ENCODE measurements around the gene CLASRP. TPM values are rescaled to one million over a fixed set of nuclear protein-coding genes. Genes with fewer than 3 reads are reported as not detected.
A peak's percentile ranks its signal among the peaks of the same experiment; 100 is the strongest.

Gene CLASRP
- total RNA-seq, 1 experiment from 2014 or later: 88.0 TPM

DNA sequence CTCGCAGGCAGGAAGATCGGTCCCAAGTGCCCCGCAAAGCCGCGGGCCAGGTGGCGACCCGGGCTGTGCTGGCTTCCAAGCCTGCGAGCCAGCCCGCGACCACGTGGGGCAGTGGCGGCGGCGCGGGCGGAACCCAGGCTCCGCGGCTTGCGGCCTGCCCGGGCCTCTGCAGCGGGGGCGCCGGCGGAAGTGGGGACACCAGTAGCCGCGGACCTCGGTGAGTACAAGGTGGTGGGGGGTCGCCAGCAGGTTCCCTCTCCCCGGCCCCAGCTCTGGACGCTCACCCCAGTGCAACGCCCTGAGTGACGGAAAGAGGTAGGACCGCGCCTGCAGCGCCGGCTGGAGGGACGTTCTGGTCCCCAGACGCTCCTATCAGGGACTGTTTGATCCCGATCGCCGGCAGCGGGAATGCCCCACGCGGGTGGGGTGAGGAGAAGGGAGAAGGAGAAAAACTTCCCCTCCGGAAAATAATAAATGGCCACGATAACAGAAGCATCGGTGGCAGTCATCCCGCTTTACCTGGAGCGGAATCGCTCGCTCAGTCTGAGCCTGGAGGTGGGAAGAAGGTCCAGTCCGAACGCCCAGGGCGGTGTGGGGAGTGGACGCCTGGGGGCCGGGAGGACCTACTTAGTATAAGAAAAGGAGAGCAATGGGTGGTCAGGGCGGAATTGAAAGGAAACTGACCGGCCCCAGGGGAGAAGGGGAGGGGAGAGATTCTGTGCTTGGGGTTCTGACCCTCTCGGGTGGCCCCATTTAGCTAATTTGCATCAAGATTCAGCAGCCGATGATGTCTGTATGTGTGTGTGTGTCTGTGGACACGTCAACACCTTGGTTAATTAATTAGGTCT, 40.4 kb downstream of the CLASRP start, which contains the start of gene GEMIN7 (continued):
- TF ChIP-seq, protein P1, sequence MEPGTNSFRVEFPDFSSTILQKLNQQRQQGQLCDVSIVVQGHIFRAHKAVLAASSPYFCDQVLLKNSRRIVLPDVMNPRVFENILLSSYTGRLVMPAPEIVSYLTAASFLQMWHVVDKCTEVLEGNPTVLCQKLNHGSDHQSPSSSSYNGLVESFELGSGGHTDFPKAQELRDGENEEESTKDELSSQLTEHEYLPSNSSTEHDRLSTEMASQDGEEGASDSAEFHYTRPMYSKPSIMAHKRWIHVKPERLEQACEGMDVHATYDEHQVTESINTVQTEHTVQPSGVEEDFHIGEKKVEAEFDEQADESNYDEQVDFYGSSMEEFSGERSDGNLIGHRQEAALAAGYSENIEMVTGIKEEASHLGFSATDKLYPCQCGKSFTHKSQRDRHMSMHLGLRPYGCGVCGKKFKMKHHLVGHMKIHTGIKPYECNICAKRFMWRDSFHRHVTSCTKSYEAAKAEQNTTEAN (CRISPR knock-in tag; IDR thresholded peaks at IDR 0.05): peak; percentile 96
- TF ChIP-seq NFE2L1 (CRISPR knock-in tag; IDR thresholded peaks at IDR 0.05): peak; percentile 86; the same call in 1 of the 2 replicates
- peak; percentile 94 for TF ChIP-seq TEAD1 (CRISPR knock-in tag; IDR thresholded peaks at IDR 0.05)
- peak; percentile 87; the same call in 1 of the 2 replicates for TF ChIP-seq KAT7 (CRISPR knock-in tag; IDR thresholded peaks at IDR 0.05; ENCODE audit: borderline replicate concordance)
- TF ChIP-seq SMAD4 (CRISPR knock-in tag; IDR thresholded peaks at IDR 0.05): peak; percentile 66; the same call in 1 of the 2 replicates
- peak; percentile 61; the same call in 1 of the 2 replicates for TF ChIP-seq ZNF423 (CRISPR knock-in tag; IDR thresholded peaks at IDR 0.05)
- TF ChIP-seq, protein P2, sequence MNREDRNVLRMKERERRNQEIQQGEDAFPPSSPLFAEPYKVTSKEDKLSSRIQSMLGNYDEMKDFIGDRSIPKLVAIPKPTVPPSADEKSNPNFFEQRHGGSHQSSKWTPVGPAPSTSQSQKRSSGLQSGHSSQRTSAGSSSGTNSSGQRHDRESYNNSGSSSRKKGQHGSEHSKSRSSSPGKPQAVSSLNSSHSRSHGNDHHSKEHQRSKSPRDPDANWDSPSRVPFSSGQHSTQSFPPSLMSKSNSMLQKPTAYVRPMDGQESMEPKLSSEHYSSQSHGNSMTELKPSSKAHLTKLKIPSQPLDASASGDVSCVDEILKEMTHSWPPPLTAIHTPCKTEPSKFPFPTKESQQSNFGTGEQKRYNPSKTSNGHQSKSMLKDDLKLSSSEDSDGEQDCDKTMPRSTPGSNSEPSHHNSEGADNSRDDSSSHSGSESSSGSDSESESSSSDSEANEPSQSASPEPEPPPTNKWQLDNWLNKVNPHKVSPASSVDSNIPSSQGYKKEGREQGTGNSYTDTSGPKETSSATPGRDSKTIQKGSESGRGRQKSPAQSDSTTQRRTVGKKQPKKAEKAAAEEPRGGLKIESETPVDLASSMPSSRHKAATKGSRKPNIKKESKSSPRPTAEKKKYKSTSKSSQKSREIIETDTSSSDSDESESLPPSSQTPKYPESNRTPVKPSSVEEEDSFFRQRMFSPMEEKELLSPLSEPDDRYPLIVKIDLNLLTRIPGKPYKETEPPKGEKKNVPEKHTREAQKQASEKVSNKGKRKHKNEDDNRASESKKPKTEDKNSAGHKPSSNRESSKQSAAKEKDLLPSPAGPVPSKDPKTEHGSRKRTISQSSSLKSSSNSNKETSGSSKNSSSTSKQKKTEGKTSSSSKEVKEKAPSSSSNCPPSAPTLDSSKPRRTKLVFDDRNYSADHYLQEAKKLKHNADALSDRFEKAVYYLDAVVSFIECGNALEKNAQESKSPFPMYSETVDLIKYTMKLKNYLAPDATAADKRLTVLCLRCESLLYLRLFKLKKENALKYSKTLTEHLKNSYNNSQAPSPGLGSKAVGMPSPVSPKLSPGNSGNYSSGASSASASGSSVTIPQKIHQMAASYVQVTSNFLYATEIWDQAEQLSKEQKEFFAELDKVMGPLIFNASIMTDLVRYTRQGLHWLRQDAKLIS (CRISPR knock-in tag; IDR thresholded peaks at IDR 0.05; ENCODE audit: borderline replicate concordance): no peak
- TF ChIP-seq, protein P3, sequence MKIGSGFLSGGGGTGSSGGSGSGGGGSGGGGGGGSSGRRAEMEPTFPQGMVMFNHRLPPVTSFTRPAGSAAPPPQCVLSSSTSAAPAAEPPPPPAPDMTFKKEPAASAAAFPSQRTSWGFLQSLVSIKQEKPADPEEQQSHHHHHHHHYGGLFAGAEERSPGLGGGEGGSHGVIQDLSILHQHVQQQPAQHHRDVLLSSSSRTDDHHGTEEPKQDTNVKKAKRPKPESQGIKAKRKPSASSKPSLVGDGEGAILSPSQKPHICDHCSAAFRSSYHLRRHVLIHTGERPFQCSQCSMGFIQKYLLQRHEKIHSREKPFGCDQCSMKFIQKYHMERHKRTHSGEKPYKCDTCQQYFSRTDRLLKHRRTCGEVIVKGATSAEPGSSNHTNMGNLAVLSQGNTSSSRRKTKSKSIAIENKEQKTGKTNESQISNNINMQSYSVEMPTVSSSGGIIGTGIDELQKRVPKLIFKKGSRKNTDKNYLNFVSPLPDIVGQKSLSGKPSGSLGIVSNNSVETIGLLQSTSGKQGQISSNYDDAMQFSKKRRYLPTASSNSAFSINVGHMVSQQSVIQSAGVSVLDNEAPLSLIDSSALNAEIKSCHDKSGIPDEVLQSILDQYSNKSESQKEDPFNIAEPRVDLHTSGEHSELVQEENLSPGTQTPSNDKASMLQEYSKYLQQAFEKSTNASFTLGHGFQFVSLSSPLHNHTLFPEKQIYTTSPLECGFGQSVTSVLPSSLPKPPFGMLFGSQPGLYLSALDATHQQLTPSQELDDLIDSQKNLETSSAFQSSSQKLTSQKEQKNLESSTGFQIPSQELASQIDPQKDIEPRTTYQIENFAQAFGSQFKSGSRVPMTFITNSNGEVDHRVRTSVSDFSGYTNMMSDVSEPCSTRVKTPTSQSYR (CRISPR knock-in tag; IDR thresholded peaks at IDR 0.05): peak; percentile 63
- peak; percentile 92 for TF ChIP-seq ETV6 (CRISPR knock-in tag; IDR thresholded peaks at IDR 0.05)
- no peak for TF ChIP-seq GTF2I (CRISPR knock-in tag; conservative IDR thresholded peaks at IDR 0.05)
- no peak for TF ChIP-seq ATF1 (CRISPR knock-in tag; IDR thresholded peaks at IDR 0.05)
- no peak for TF ChIP-seq SOX15 (CRISPR knock-in tag; IDR thresholded peaks at IDR 0.05)
- peak; percentile 92 for TF ChIP-seq TCF7 (CRISPR knock-in tag; IDR thresholded peaks at IDR 0.05; ENCODE audit: low read depth)
- TF ChIP-seq, protein P4, sequence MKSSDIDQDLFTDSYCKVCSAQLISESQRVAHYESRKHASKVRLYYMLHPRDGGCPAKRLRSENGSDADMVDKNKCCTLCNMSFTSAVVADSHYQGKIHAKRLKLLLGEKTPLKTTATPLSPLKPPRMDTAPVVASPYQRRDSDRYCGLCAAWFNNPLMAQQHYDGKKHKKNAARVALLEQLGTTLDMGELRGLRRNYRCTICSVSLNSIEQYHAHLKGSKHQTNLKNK (CRISPR knock-in tag; IDR thresholded peaks at IDR 0.05): no peak
- TF ChIP-seq ZNF416 (CRISPR knock-in tag; IDR thresholded peaks at IDR 0.05): no peak; the same call in 1 of the 2 replicates
- no peak for TF ChIP-seq ZNF671 (CRISPR knock-in tag; IDR thresholded peaks at IDR 0.05)
- no peak for TF ChIP-seq ELF4 (CRISPR knock-in tag; IDR thresholded peaks at IDR 0.05; ENCODE audit: low read depth)
- no peak for TF ChIP-seq EMX1 (CRISPR knock-in tag; IDR thresholded peaks at IDR 0.05)
- TF ChIP-seq, protein P5, sequence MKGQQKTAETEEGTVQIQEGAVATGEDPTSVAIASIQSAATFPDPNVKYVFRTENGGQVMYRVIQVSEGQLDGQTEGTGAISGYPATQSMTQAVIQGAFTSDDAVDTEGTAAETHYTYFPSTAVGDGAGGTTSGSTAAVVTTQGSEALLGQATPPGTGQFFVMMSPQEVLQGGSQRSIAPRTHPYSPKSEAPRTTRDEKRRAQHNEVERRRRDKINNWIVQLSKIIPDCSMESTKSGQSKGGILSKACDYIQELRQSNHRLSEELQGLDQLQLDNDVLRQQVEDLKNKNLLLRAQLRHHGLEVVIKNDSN (CRISPR knock-in tag; IDR thresholded peaks at IDR 0.05): peak; percentile 85
- TF ChIP-seq NR2C2 (CRISPR knock-in tag; IDR thresholded peaks at IDR 0.05): peak; percentile 64; the same call in 1 of the 2 replicates
- no peak for TF ChIP-seq GRHL2 (CRISPR knock-in tag; IDR thresholded peaks at IDR 0.05; ENCODE audit: insufficient replicate concordance, severe bottlenecking)
- TF ChIP-seq, protein P6, sequence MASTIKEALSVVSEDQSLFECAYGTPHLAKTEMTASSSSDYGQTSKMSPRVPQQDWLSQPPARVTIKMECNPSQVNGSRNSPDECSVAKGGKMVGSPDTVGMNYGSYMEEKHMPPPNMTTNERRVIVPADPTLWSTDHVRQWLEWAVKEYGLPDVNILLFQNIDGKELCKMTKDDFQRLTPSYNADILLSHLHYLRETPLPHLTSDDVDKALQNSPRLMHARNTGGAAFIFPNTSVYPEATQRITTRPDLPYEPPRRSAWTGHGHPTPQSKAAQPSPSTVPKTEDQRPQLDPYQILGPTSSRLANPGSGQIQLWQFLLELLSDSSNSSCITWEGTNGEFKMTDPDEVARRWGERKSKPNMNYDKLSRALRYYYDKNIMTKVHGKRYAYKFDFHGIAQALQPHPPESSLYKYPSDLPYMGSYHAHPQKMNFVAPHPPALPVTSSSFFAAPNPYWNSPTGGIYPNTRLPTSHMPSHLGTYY (CRISPR knock-in tag; IDR thresholded peaks at IDR 0.05): no peak
- TF ChIP-seq, protein P7, sequence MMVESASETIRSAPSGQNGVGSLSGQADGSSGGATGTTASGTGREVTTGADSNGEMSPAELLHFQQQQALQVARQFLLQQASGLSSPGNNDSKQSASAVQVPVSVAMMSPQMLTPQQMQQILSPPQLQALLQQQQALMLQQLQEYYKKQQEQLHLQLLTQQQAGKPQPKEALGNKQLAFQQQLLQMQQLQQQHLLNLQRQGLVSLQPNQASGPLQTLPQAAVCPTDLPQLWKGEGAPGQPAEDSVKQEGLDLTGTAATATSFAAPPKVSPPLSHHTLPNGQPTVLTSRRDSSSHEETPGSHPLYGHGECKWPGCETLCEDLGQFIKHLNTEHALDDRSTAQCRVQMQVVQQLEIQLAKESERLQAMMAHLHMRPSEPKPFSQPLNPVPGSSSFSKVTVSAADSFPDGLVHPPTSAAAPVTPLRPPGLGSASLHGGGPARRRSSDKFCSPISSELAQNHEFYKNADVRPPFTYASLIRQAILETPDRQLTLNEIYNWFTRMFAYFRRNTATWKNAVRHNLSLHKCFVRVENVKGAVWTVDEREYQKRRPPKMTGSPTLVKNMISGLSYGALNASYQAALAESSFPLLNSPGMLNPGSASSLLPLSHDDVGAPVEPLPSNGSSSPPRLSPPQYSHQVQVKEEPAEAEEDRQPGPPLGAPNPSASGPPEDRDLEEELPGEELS (CRISPR knock-in tag; IDR thresholded peaks at IDR 0.05): peak; percentile 96
- TF ChIP-seq JAZF1 (CRISPR knock-in tag; IDR thresholded peaks at IDR 0.05): no peak
- TF ChIP-seq, protein P8, sequence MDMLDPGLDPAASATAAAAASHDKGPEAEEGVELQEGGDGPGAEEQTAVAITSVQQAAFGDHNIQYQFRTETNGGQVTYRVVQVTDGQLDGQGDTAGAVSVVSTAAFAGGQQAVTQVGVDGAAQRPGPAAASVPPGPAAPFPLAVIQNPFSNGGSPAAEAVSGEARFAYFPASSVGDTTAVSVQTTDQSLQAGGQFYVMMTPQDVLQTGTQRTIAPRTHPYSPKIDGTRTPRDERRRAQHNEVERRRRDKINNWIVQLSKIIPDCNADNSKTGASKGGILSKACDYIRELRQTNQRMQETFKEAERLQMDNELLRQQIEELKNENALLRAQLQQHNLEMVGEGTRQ (CRISPR knock-in tag; IDR thresholded peaks at IDR 0.05): peak; percentile 92
- no peak for TF ChIP-seq ZNF219 (CRISPR knock-in tag; IDR thresholded peaks at IDR 0.05; ENCODE audit: borderline replicate concordance)
